H1 (cell line): ENCODE measurements around the gene BAIAP2L2.

ENCODE experiments used
- EZH2 ChIP-seq: fragments of 200-600 bp; sonication (generic); IDR thresholded peaks from 2 replicates; pipeline ENCODE4 v1.7.1; 2012; ENCODE audit warnings: low read depth, mild to moderate bottlenecking, moderate library complexity, low read length, inconsistent platforms; ENCODE audit not compliant: severe bottlenecking
- POLR2A ChIP-seq, 2 experiments: IDR thresholded peaks; 1 replicate in 1 of 2; 2 replicates in 1 of 2; pipeline ENCODE4 v1.6.1; 2011; ENCODE audit warnings: low read depth in 2 of 2, low read length in 2 of 2, mild to moderate bottlenecking in 2 of 2; ENCODE audit errors: control extremely low read depth in 1 of 2
- SP1 ChIP-seq: IDR thresholded peaks from 2 replicates; pipeline ENCODE4 v1.6.1; 2011; ENCODE audit warnings: low read depth, low read length
- SUZ12 ChIP-seq: fragments of 200-600 bp; sonication (generic); IDR thresholded peaks from 2 replicates; pipeline ENCODE4 v1.6.1; 2012; ENCODE audit warnings: mild to moderate bottlenecking, inconsistent platforms, low read length, moderate library complexity, mixed read lengths

DNA sequence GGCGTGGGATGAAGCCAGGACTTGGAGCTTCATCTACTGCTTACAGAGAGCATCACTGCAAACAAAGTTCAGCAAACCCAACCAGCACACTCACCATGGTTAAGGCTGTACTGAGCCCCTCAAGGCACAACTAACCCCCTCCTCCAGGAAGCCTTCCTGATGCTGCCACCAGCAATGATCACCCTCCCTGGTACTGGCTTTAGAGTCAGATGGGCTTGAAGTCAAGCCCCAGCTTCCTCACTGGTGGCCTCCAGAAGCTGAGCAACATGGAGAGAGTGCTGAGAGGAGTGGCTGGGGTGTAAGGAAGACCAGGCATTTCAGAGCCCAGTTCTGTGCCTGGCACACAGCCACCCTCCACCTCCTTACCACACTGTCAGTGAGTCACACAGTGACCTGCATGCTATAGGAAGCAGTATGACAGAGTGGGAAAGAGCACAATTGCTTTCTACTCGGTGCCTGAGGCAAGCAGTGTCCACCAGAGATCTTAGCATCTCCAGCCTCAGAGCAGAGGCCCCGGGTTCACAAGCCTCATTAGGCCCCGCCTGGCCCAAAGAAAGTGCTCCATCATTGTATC is 24.7 kb upstream of the BAIAP2L2 start:
- TF ChIP-seq SP1 = no peak
- no peak for TF ChIP-seq EZH2
- TF ChIP-seq SUZ12 = no peak
- TF ChIP-seq POLR2A (IDR thresholded peaks at IDR 0.05; ENCODE audit: control extremely low read depth in 1 of 2, low read depth in 2 of 2, low read length in 2 of 2) = no peak
